HG02870 (cell line): ENCODE data around the gene MDM4.

ENCODE experiments used
- ATAC-seq: cut with Tn5 transposase; IDR thresholded peaks from one replicate; pipeline ENCODE4 v1.9.1; 2021; ENCODE audit warnings: mild to moderate bottlenecking, moderate library complexity; ENCODE audit not compliant: unreplicated experiment

MDM4 gene

GRCh38 chr1:204602871-204603542 is 86.8 kb downstream of the MDM4 start:
- no peak for ATAC-seq

GRCh38 chr1:204605791-204606190 is 89.6 kb downstream of the MDM4 start:
- no peak for ATAC-seq
